Caco-2 (cell line): ENCODE measurements around the gene NFIL3. TPM values are rescaled to one million over a fixed set of nuclear protein-coding genes. Genes with fewer than 3 reads are reported as not detected.

Experiments used
- BruUV-seq: library from RNA; stranded (reverse); fragments of 400-500 nt; replicated peaks from 2 replicates; lab custom pipeline; 2021; lab: Mats Ljungman, UMichigan
- CTCF ChIA-PET: fragments of 300-600 bp; sonication (Branson Sonifier 250); formaldehyde crosslinking; loops from one replicate; lab custom pipeline; 2022; ENCODE audit warnings: antibody characterized with exemption; lab: Charles Lee
- POLR2A ChIA-PET: fragments of 300-600 bp; sonication (Branson Sonifier 250); formaldehyde crosslinking; loops from one replicate; lab custom pipeline; 2022; ENCODE audit warnings: antibody characterized with exemption; lab: Charles Lee
- DNase-seq, 2 experiments: peaks; one replicate each; pipeline versions ENCODE4 v3.0.0 to v3.0.0-alpha.2; 2020 to 2022
- H3K27me3 ChIP-seq: replicated peaks from 2 replicates; pipeline ENCODE4 v1.6.0; 2011; ENCODE audit warnings: low read length; ENCODE audit not compliant: control insufficient read depth, insufficient read depth
- H3K36me3 ChIP-seq: 2 replicates; pipeline ENCODE4 v1.5.1; 2011; ENCODE audit warnings: low read length; ENCODE audit not compliant: control insufficient read depth, insufficient read depth
- H3K4me1 ChIP-seq: fragments of 250-450 bp; sonication (Bioruptor Pico); 2 replicates; pipeline ENCODE4 v1.5.1; 2020; ENCODE audit warnings: mild to moderate bottlenecking
- H3K4me3 ChIP-seq: 2 replicates; pipeline ENCODE4 v1.5.1; 2011; ENCODE audit warnings: low read depth, mild to moderate bottlenecking, control low read depth, low read length
- H3K9me3 ChIP-seq: fragments of 250-450 bp; sonication (Bioruptor Pico); 2 replicates; pipeline ENCODE4 v1.5.1; 2020; ENCODE audit warnings: mild to moderate bottlenecking, moderate library complexity
- H3K27ac Mint-ChIP-seq: one replicate; pipeline ENCODE4 v1.8.0; 2022; ENCODE audit warnings: mixed read lengths; ENCODE audit not compliant: unreplicated experiment
- H3K27me3 Mint-ChIP-seq: one replicate; pipeline ENCODE4 v1.8.0; 2022; ENCODE audit warnings: mixed read lengths; ENCODE audit not compliant: insufficient read depth, unreplicated experiment
- H3K36me3 Mint-ChIP-seq: one replicate; pipeline ENCODE4 v1.8.0; 2022; ENCODE audit warnings: mild to moderate bottlenecking, mixed read lengths; ENCODE audit not compliant: insufficient read depth, unreplicated experiment
- H3K4me1 Mint-ChIP-seq: one replicate; pipeline ENCODE4 v1.8.0; 2022; ENCODE audit warnings: low read depth, mixed read lengths; ENCODE audit not compliant: unreplicated experiment
- H3K4me3 Mint-ChIP-seq: one replicate; pipeline ENCODE4 v1.8.0; 2022; ENCODE audit warnings: mild to moderate bottlenecking, moderate library complexity, mixed read lengths; ENCODE audit not compliant: unreplicated experiment
- H3K9me3 Mint-ChIP-seq: one replicate; pipeline ENCODE4 v1.8.0; 2022; ENCODE audit warnings: mixed read lengths; ENCODE audit not compliant: unreplicated experiment
- intact Hi-C: fragments of 100-400 bp; cut with micrococcal nuclease; formaldehyde crosslinking; loops from one replicate; pipeline ENCODE4 v1.10.0; 2022; ENCODE audit not compliant: unreplicated experiment
- total RNA-seq: library from RNA; stranded (reverse); gene quantifications from 2 replicates; pipeline ENCODE4 v1.2.3, GENCODE V29; 2022
- TF ChIP-seq, protein P1 (sequence below), 2 experiments: fragments of 200-600 bp in 1 of 2; IDR thresholded peaks; 1 replicate in 1 of 2; 2 replicates in 1 of 2; pipeline versions ENCODE4 v1.5.1 to v1.8.0; 2011 to 2022; ENCODE audit warnings: antibody characterized with exemption in 1 of 2, control low read depth in 1 of 2, inconsistent platforms in 1 of 2, low read depth in 1 of 2, low read length in 1 of 2, mild to moderate bottlenecking in 1 of 2, moderate library complexity in 1 of 2; ENCODE audit not compliant: insufficient read depth in 1 of 2, severe bottlenecking in 1 of 2, unreplicated experiment in 1 of 2

NFIL3 gene
- total RNA-seq, 1 experiment from 2014 or later = 13.5 TPM

DNA sequence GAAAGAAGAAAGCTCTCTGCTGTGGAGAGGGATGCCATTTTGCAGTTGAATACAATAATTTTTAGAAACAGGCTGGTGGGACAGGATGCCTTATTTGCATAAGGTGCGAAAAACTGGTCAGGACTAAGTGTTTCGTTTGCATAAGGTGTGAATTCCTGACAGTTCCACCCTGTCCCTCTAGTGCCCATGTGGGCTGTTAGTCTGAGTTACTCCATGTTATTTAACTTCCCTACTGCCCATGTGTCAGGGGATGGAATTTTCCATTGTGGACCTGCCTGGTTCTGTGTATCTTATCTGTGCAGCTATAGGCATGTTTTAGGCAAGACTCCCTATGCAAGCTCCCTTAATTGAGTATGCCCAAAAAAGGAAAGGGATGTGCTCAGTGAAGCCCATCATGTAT lies 35.3 kb upstream of the NFIL3 start:
- H3K27ac Mint-ChIP-seq = no peak overlapping the region
- Histone ChIP-seq H3K36me3 (no peaks in the 10 kb centered on the region), H3K4me1 (no peaks in the 10 kb centered on the region), H3K9me3 (no peaks in the 10 kb centered on the region), H3K4me3 (no peak overlapping the region), H3K27me3 (no peaks in the 10 kb centered on the region)
- intact Hi-C loops = no loop called here
- no TSS peak for BruUV-seq
- POLR2A ChIA-PET = no interaction called here
- no peak overlapping the region for H3K4me3 Mint-ChIP-seq
- no peaks in the 10 kb centered on the region for H3K4me1 Mint-ChIP-seq
- CTCF ChIA-PET = no interaction called here
- no peak for DNase-seq
- TF ChIP-seq, protein P1, sequence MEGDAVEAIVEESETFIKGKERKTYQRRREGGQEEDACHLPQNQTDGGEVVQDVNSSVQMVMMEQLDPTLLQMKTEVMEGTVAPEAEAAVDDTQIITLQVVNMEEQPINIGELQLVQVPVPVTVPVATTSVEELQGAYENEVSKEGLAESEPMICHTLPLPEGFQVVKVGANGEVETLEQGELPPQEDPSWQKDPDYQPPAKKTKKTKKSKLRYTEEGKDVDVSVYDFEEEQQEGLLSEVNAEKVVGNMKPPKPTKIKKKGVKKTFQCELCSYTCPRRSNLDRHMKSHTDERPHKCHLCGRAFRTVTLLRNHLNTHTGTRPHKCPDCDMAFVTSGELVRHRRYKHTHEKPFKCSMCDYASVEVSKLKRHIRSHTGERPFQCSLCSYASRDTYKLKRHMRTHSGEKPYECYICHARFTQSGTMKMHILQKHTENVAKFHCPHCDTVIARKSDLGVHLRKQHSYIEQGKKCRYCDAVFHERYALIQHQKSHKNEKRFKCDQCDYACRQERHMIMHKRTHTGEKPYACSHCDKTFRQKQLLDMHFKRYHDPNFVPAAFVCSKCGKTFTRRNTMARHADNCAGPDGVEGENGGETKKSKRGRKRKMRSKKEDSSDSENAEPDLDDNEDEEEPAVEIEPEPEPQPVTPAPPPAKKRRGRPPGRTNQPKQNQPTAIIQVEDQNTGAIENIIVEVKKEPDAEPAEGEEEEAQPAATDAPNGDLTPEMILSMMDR (IDR thresholded peaks at IDR 0.05; ENCODE audit: insufficient read depth in 1 of 2, low read depth in 1 of 2, low read length in 1 of 2, severe bottlenecking in 1 of 2, unreplicated experiment in 1 of 2) = no peak
- H3K9me3 Mint-ChIP-seq = no peaks in the 10 kb centered on the region
- H3K27me3 Mint-ChIP-seq = no peaks in the 10 kb centered on the region
- H3K36me3 Mint-ChIP-seq = no peaks in the 10 kb centered on the region

- no peak overlapping the region for H3K4me3 Mint-ChIP-seq
- CTCF ChIA-PET = no interaction called here
- no peaks in the 10 kb centered on the region for H3K27me3 Mint-ChIP-seq
- intact Hi-C loops = no loop called here
- H3K9me3 Mint-ChIP-seq = no peaks in the 10 kb centered on the region
- H3K36me3 Mint-ChIP-seq = no peaks in the 10 kb centered on the region
- no peak overlapping the region for H3K4me3 ChIP-seq
- no TSS peak for BruUV-seq
- H3K27ac Mint-ChIP-seq = no peak overlapping the region
- no peaks in the 10 kb centered on the region for H3K27me3 ChIP-seq
- no peaks in the 10 kb centered on the region for H3K4me1 ChIP-seq
- no peaks in the 10 kb centered on the region for H3K9me3 ChIP-seq
- no peaks in the 10 kb centered on the region for H3K36me3 ChIP-seq
- POLR2A ChIA-PET = no interaction called here
- TF ChIP-seq, protein P1 (IDR thresholded peaks at IDR 0.05; ENCODE audit: insufficient read depth in 1 of 2, low read depth in 1 of 2, low read length in 1 of 2, severe bottlenecking in 1 of 2, unreplicated experiment in 1 of 2) = no peak
- H3K4me1 Mint-ChIP-seq = no peaks in the 10 kb centered on the region
- no peak for DNase-seq
These were observed 29.2 kb upstream of the NFIL3 start for GRCh38 chr9:91452844-91453243.

DNA sequence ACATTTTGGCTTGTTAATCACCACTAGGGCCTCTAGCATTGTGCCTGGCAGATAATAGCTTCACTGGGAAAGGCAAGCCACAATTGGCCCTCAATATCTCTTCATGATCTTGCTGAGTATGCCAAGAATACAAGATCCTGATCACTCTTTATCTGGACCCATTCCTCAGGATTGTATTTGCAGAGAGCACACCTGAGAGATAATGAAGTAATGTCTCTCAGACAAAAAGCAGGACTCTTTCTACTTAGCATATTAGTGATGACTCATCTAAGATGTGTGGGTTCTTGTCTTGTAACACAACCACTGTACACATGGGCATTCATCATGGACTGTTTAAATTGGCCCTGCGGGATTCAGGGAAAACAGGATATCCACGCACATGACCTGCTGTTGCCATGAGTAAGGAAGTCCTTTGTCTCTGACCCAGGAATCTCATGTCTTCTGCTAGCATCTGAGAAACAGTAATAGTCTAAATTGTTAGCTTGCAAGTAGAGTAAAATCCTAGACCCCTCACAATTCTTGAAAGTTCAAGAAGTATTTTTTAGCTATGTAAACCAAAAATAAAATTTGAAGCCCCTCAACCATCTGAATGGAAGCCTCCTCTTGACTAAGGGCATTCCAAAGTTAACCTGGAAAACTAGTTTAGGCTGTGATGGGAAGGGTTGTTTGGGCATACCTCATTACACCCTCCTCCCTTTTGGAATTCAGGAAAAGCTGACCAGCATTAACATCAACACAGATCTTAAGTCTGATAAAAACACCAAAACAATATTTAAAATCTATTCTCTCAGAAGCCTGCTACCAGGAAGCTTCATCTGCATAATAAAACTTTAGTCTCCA lies 28.0 kb upstream of the NFIL3 start:
- BruUV-seq = no TSS peak

More for the DNA sequence above, 28.0 kb upstream of the NFIL3 start:
- intact Hi-C loops = no loop called here
- CTCF ChIA-PET = no interaction called here
- POLR2A ChIA-PET = no interaction called here
- Histone ChIP-seq H3K36me3 (no peaks in the 10 kb centered on the region), H3K9me3 (no peaks in the 10 kb centered on the region), H3K4me3 (no peak overlapping the region), H3K27me3 (no peaks in the 10 kb centered on the region), H3K4me1 (no peaks in the 10 kb centered on the region)
- no peak for DNase-seq
- H3K27ac Mint-ChIP-seq = no peak overlapping the region
- H3K9me3 Mint-ChIP-seq = no peaks in the 10 kb centered on the region
- H3K27me3 Mint-ChIP-seq = no peaks in the 10 kb centered on the region
- H3K4me1 Mint-ChIP-seq = no peaks in the 10 kb centered on the region
- no peak overlapping the region for H3K4me3 Mint-ChIP-seq
- TF ChIP-seq, protein P1 (IDR thresholded peaks at IDR 0.05; ENCODE audit: insufficient read depth in 1 of 2, low read depth in 1 of 2, low read length in 1 of 2, severe bottlenecking in 1 of 2, unreplicated experiment in 1 of 2) = no peak
- H3K36me3 Mint-ChIP-seq = no peaks in the 10 kb centered on the region
